IMR-90 (cell line): ENCODE results near the gene ZDHHC18. TPM values are rescaled to one million over a fixed set of nuclear protein-coding genes. Genes with fewer than 3 reads are reported as not detected.

Source experiments
- ATAC-seq: fragments of 200-7000 bp; cut with Tn5 transposase; 2 replicates; pipeline ENCODE4 v1.9.1; 2020; ENCODE audit warnings: low read depth, mild to moderate bottlenecking, moderate library complexity
- BruUV-seq: library from RNA; stranded (reverse); fragments of 400-500 nt; replicated peaks from 2 replicates; lab custom pipeline; 2021; lab: Mats Ljungman, UMichigan
- CTCF ChIA-PET: fragments of 300-600 bp; formaldehyde crosslinking; extraction: SDS; loops from one replicate; lab custom pipeline; 2021; ENCODE audit warnings: antibody characterized with exemption; lab: Yijun Ruan, JAX
- POLR2A ChIA-PET: fragments of 300-600 bp; sonication (Branson Sonifier 250); formaldehyde crosslinking; loops from one replicate; lab custom pipeline; 2022; ENCODE audit warnings: antibody characterized with exemption; ENCODE audit not compliant: unreplicated experiment; lab: Charles Lee
- DNase-seq: peaks from one replicate; pipeline ENCODE4 v3.0.0; 2013
- H2AFZ ChIP-seq: replicated peaks from 2 replicates; pipeline ENCODE3; 2013; ENCODE audit warnings: low read length, mild to moderate bottlenecking; ENCODE audit not compliant: poor library complexity
- H2AK5ac ChIP-seq: 2 replicates; pipeline ENCODE4 v1.6.1; 2013; ENCODE audit warnings: low read depth, low read length, inconsistent platforms
- H2AK9ac ChIP-seq: replicated peaks from 2 replicates; pipeline ENCODE3; 2013; ENCODE audit warnings: mild to moderate bottlenecking, low read depth, low read length, moderate library complexity; ENCODE audit not compliant: poor library complexity
- H2BK120ac ChIP-seq: 2 replicates; pipeline ENCODE4 v1.6.1; 2013; ENCODE audit warnings: low read depth, low read length, inconsistent platforms
- H2BK15ac ChIP-seq: 3 replicates; pipeline ENCODE4 v1.6.1; 2013; ENCODE audit warnings: low read depth, low read length, inconsistent platforms
- H2BK20ac ChIP-seq: 2 replicates; pipeline ENCODE4 v1.6.1; 2013; ENCODE audit warnings: low read depth, mild to moderate bottlenecking, inconsistent platforms, low read length, moderate library complexity
- H2BK5ac ChIP-seq: 2 replicates; pipeline ENCODE4 v1.6.1; 2013; ENCODE audit warnings: mild to moderate bottlenecking, low read depth, low read length, inconsistent platforms; ENCODE audit not compliant: poor library complexity, severe bottlenecking
- H3K14ac ChIP-seq: replicated peaks from 2 replicates; pipeline ENCODE4 v1.6.1; 2013; ENCODE audit warnings: low read depth, low read length, inconsistent platforms
- H3K18ac ChIP-seq: 2 replicates; pipeline ENCODE4 v1.6.1; 2013; ENCODE audit warnings: low read depth, low read length, control low read depth
- H3K23ac ChIP-seq: 2 replicates; pipeline ENCODE4 v1.6.1; 2013; ENCODE audit warnings: low read depth, low read length, inconsistent platforms
- H3K27ac ChIP-seq: 2 replicates; pipeline ENCODE4 v1.5.1; 2013; ENCODE audit warnings: mild to moderate bottlenecking, control low read depth, low read length; ENCODE audit not compliant: insufficient read depth
- H3K27me3 ChIP-seq: 2 replicates; pipeline ENCODE4 v1.6.1; 2013; ENCODE audit warnings: low read length; ENCODE audit not compliant: control insufficient read depth, insufficient read depth
- H3K36me3 ChIP-seq: 2 replicates; pipeline ENCODE4 v1.6.1; 2013; ENCODE audit warnings: low read length, mixed read lengths; ENCODE audit not compliant: control insufficient read depth, insufficient read depth
- H3K4ac ChIP-seq: 2 replicates; pipeline ENCODE4 v1.6.1; 2013; ENCODE audit warnings: low read depth, low read length, inconsistent platforms
- H3K4me1 ChIP-seq: 2 replicates; pipeline ENCODE4 v1.6.1; 2013; ENCODE audit warnings: low read length, mixed read lengths; ENCODE audit not compliant: control insufficient read depth, insufficient read depth
- H3K4me2 ChIP-seq: 2 replicates; pipeline ENCODE4 v1.6.1; 2013; ENCODE audit warnings: low read depth, mild to moderate bottlenecking, control low read depth, low read length, moderate library complexity
- H3K4me3 ChIP-seq: 2 replicates; pipeline ENCODE4 v1.5.1; 2013; ENCODE audit warnings: low read depth, mild to moderate bottlenecking, control low read depth, low read length, moderate library complexity; ENCODE audit not compliant: insufficient read depth
- H3K56ac ChIP-seq: 2 replicates; pipeline ENCODE4 v1.6.1; 2013; ENCODE audit warnings: low read length, inconsistent platforms; ENCODE audit not compliant: insufficient read depth; ENCODE audit errors: extremely low read depth
- H3K79me1 ChIP-seq, 2 experiments: 2 replicates each; pipeline ENCODE4 v1.6.1; 2013; ENCODE audit warnings: low read length in 2 of 2, inconsistent platforms in 1 of 2, low read depth in 1 of 2
- H3K9ac ChIP-seq: 2 replicates; pipeline ENCODE4 v1.6.1; 2013; ENCODE audit warnings: low read depth, low read length, control low read depth
- H3K9me1 ChIP-seq: 2 replicates; pipeline ENCODE4 v1.6.1; 2013; ENCODE audit warnings: low read length, inconsistent platforms; ENCODE audit not compliant: insufficient read depth
- H3K9me3 ChIP-seq: 2 replicates; pipeline ENCODE4 v1.6.1; 2013; ENCODE audit warnings: low read length; ENCODE audit not compliant: control insufficient read depth, insufficient read depth
- H4K20me1 ChIP-seq: 2 replicates; pipeline ENCODE4 v1.6.1; 2013; ENCODE audit warnings: low read length, inconsistent platforms; ENCODE audit not compliant: insufficient read depth
- H4K5ac ChIP-seq: 2 replicates; pipeline ENCODE4 v1.6.1; 2013; ENCODE audit warnings: mild to moderate bottlenecking, low read depth, low read length, control low read depth
- H4K8ac ChIP-seq, 2 experiments: 2 replicates each; pipeline ENCODE4 v1.6.1; 2013; ENCODE audit warnings: low read depth in 2 of 2, low read length in 2 of 2, control low read depth in 1 of 2, inconsistent platforms in 1 of 2
- H4K91ac ChIP-seq: 2 replicates; pipeline ENCODE4 v1.6.1; 2013; ENCODE audit warnings: low read depth, low read length, inconsistent platforms; ENCODE audit not compliant: insufficient read depth
- CTCF ChIP-seq: conservative IDR thresholded peaks from 2 replicates; pipeline ENCODE4 v1.5.1; 2012; ENCODE audit warnings: mild to moderate bottlenecking, low read depth, low read length, improper control_type of control experiment
- SMC3 ChIP-seq: fragments of 150-350 bp; IDR thresholded peaks from 2 replicates; pipeline ENCODE4 v1.6.1; 2016; ENCODE audit warnings: low read depth, mild to moderate bottlenecking, antibody characterized with exemption, low read length, moderate library complexity
- USF2 ChIP-seq: fragments of 150-350 bp; IDR thresholded peaks from 2 replicates; pipeline ENCODE4 v1.6.1; 2017; ENCODE audit warnings: mild to moderate bottlenecking, antibody characterized with exemption, low read length, low read depth
- WGBS, 2 experiments: methylation state at CpG; one replicate each; pipeline versions ENCODE4 v1.1.5 to v1.1.7; 2013; ENCODE audit warnings: missing lambda C conversion rate in 2 of 2; ENCODE audit not compliant: insufficient read length in 1 of 2; ENCODE audit errors: extremely low coverage in 2 of 2; 5-methylcytosine and 5-hydroxymethylcytosine counted together
- dilution Hi-C: fragments of 300-500 bp; cut with HindIII; formaldehyde crosslinking; loops from one replicate; pipeline ENCODE4 v1.14.3; 2018; ENCODE audit warnings: low sequenced_read_pairs; ENCODE audit not compliant: unreplicated experiment
- in situ Hi-C: fragments of 300-500 bp; cut with MboI; formaldehyde crosslinking; loops from 3 replicates; pipeline ENCODE4 v1.14.3; 2019; ENCODE audit warnings: low sequenced_read_pairs, inconsistent platforms, mixed read lengths
- intact Hi-C: fragments of 100-400 bp; cut with micrococcal nuclease; formaldehyde crosslinking; loops from 2 replicates; pipeline ENCODE4 v1.10.0; 2022
- polyA plus RNA-seq, 3 experiments: library from polyadenylated mRNA; depleted of rRNA; stranded (reverse); fragments of >200 nt; gene quantifications; 2 replicates each; pipeline ENCODE4 v1.2.3, GENCODE V29; 2012; ENCODE audit warnings: low replicate concordance in 1 of 3
- total RNA-seq: library from RNA; depleted of rRNA; stranded (reverse); fragments of >200 nt; gene quantifications from 2 replicates; pipeline ENCODE4 v1.2.3, GENCODE V29; 2012

Gene ZDHHC18
- total and polyA plus RNA-seq, 2 of the 4 experiments (the other 2 are of a cell fraction) = 12.5 to 37.0 TPM

- no peak overlapping the region; the same call in 1 of the 2 replicates for H3K14ac ChIP-seq
- H2BK5ac ChIP-seq = no peak overlapping the region
- 0 out of 4 replicates have a peak, but pooled peaks cover 0 to 3% of the 10 kb centered on the region in 2 experiments for H3K79me1 ChIP-seq
- no peak for ATAC-seq
- H3K27me3 ChIP-seq = no peaks in the 10 kb centered on the region
- H3K4me1 ChIP-seq = peaks cover 4% of the 10 kb centered on the region
- in situ Hi-C loops = no loop called here
- H2BK15ac ChIP-seq = no peak overlapping the region
- peaks cover 12% of the 10 kb centered on the region for H3K9me1 ChIP-seq
- H2AK5ac ChIP-seq = no peak overlapping the region
- no peak for TF ChIP-seq USF2
- peak; percentile 43 for TF ChIP-seq CTCF
- TF ChIP-seq SMC3 = peak; percentile 25; the same call in 1 of the 2 replicates
- no peak overlapping the region for H3K18ac ChIP-seq
- no peak overlapping the region for H3K27ac ChIP-seq
- peak overlapping the region; percentile 1; the same call in 1 of the 2 replicates for H3K4ac ChIP-seq
- ChIA-PET POLR2A (no interaction called here), CTCF (no interaction called here)
- H3K9me3 ChIP-seq = no peaks in the 10 kb centered on the region
- peak overlapping the region; percentile 5; the same call in 1 of the 2 replicates for H2BK20ac ChIP-seq
- intact Hi-C loops = loop anchor here (10.0 kb wide), 1 partner anchor 166 kb away; the partner anchor contains the start of gene ARID1A
- peak overlapping the region; percentile 24 for H4K5ac ChIP-seq
- H2AK9ac ChIP-seq = no peak overlapping the region
- H3K36me3 ChIP-seq = peaks cover 1% of the 10 kb centered on the region; the same call in 1 of the 2 replicates
- H3K4me3 ChIP-seq = no peak overlapping the region
- DNase-seq = peak; percentile 46
- dilution Hi-C loops = no loop called here
- WGBS, 2 experiments = 50% methylated on average over 1 of the region's 5 CpGs; no CpG with 5 or more reads in 1 of the 2 experiments
- peak overlapping the region in 1 of 2 experiments; percentile 62; a peak in 3 of 4 replicates for H4K8ac ChIP-seq
- H4K91ac ChIP-seq = no peak overlapping the region
- H3K56ac ChIP-seq = no peak overlapping the region
- no TSS peak for BruUV-seq
- no peak overlapping the region for H3K4me2 ChIP-seq
- no peaks in the 10 kb centered on the region; the same call in 1 of the 2 replicates for H4K20me1 ChIP-seq
- no peak overlapping the region for H2AFZ ChIP-seq
- no peak overlapping the region for H3K9ac ChIP-seq
- no peak overlapping the region for H3K23ac ChIP-seq
- H2BK120ac ChIP-seq = 0 out of 2 replicates have a peak overlapping the region, but pooled peaks have one; percentile 76
Measured at GRCh38 chr1:26861286-26861701, 34.8 kb downstream of the ZDHHC18 start.
